Activated CD4-positive, alpha-beta T cell treated with anti-CD3 and anti-CD28 coated beads, Interleukin-2, amount 50 U/mL, for 24 hours (primary cell): ENCODE results near the gene PCDHGA1.
"Not testable (repeated sequence)": the region's sequence is repeated elsewhere in the genome, so short reads cannot be mapped to it uniquely, and the experiment has no call there.

Source experiments
- DNase-seq, 2 donors: peaks; one replicate each; pipeline ENCODE4 v3.0.0-alpha.2; 2020; ENCODE audit warnings: low read depth in 1 of 2, low spot score in 1 of 2

The PCDHGA1 gene

DNA sequence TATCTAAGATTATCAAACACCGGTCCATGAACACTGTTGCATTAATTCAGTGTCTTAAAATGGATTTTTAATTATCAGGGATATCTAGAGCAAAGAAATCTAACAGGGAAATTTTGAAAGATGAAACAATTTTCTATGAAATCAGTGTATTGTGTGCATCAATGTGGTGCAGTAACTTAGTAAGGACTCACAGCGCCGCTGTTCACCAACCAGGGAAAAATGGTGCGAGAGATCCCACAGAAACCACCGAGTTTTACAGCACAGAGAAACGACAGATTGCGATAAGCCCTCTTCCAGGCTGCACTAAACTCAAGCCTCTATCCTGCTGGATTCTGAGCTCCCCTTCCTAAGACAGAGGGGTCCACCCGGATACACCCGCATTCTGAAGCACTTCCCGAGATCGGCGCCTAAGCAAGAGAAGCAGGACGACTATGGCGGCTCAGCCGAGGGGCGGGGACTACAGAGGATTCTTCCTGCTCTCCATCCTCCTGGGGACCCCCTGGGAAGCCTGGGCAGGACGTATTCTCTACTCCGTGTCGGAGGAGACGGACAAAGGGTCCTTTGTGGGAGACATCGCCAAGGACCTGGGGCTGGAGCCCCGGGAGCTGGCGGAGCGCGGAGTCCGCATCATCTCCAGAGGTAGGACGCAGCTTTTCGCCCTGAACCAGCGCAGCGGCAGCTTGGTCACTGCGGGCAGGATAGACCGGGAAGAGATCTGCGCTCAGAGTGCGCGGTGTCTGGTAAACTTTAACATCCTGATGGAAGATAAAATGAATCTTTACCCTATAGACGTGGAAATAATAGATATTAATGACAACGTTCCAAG, 52.4 kb downstream of the PCDHGA1 start, which contains the start of gene PCDHGA7:
TSS of gene PCDHGA7 (plus strand) at position 274 of the 826 bp plus-strand sequence. CDS start at position 432, 158 bp downstream.
- no peak for DNase-seq

DNA sequence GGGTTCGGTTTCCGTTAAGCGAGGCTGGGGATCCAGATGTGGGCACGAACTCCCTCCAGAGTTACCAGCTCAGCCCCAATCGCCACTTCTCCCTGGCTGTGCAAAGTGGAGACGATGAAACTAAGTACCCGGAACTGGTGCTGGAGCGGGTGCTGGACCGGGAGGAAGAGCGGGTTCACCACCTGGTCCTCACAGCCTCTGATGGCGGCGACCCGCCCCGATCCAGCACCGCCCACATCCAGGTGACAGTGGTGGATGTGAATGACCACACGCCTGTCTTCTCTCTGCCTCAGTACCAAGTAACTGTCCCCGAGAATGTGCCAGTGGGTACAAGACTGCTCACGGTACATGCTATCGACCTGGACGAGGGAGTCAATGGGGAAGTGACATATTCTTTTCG, 53.0 kb downstream of the PCDHGA1 start:
- DNase-seq: no peak

DNA sequence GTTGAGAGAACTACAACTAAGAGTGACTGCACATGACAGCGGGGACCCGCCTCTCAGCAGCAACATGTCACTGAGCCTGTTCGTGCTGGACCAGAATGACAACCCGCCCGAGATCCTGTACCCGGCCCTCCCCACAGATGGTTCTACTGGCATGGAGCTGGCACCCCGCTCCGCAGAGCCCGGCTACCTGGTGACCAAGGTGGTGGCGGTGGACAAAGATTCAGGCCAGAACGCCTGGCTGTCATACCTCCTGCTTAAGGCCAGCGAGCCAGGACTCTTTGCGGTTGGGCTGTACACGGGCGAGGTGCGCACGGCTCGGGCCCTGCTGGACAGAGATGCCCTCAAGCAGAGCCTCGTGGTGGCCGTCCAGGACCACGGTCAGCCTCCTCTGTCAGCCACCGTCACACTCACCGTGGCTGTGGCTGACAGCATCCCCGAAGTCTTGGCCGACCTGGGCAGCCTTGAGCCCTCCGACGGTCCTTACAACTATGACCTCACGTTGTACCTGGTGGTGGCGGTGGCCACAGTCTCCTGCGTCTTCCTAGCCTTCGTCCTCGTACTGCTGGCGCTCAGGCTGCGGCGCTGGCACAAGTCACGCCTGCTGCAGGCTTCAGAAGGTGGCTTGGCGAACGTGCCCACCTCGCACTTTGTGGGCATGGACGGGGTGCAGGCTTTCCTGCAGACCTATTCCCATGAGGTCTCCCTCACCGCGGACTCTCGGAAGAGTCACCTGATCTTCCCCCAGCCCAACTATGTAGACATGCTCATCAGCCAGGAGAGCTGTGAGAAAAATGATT, 54.4 kb downstream of the PCDHGA1 start:
- DNase-seq: no peak

DNA sequence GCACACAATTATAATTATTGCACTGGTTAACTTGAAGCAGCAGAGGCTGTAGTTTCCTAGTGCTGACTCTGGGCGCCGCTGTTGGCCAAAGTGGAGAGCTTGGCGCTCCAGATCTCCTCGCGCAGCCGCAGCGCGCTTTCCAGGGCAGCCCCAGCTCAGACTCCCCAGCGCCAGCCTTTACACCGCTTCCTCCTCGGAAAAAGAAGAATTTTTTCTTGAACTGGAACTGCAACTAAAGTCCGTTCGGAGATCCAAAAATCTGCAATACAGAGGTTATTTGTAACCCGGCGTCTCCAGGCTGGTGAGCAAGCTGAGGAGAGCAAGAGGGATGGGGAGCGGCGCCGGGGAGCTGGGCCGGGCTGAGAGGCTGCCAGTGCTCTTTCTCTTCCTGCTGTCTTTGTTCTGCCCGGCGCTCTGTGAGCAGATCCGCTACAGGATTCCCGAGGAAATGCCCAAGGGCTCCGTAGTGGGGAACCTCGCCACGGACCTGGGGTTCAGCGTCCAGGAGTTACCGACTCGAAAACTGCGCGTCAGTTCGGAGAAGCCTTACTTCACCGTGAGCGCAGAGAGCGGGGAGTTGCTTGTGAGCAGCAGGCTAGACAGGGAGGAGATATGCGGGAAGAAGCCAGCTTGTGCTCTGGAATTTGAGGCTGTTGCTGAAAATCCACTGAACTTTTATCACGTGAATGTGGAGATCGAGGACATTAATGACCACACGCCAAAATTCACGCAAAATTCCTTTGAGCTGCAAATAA, 57.4 kb downstream of the PCDHGA1 start, which contains the start of gene PCDHGB4:
TSS of gene PCDHGB4 (plus strand) at position 142 of the 755 bp plus-strand sequence. CDS start at position 329, 187 bp downstream.
- not testable (repeated sequence) for DNase-seq

DNA sequence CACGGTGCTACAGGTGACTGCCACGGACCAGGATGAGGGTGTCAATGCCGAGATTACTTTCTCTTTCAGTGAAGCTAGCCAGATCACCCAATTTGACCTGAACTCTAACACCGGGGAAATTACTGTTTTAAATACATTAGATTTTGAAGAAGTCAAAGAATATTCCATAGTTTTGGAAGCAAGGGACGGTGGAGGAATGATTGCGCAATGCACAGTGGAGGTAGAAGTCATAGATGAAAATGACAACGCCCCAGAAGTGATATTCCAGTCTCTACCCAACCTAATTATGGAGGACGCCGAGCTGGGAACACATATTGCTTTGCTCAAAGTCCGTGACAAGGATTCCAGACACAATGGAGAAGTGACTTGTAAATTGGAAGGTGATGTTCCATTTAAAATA, 58.3 kb downstream of the PCDHGA1 start:
- DNase-seq: no peak

DNA sequence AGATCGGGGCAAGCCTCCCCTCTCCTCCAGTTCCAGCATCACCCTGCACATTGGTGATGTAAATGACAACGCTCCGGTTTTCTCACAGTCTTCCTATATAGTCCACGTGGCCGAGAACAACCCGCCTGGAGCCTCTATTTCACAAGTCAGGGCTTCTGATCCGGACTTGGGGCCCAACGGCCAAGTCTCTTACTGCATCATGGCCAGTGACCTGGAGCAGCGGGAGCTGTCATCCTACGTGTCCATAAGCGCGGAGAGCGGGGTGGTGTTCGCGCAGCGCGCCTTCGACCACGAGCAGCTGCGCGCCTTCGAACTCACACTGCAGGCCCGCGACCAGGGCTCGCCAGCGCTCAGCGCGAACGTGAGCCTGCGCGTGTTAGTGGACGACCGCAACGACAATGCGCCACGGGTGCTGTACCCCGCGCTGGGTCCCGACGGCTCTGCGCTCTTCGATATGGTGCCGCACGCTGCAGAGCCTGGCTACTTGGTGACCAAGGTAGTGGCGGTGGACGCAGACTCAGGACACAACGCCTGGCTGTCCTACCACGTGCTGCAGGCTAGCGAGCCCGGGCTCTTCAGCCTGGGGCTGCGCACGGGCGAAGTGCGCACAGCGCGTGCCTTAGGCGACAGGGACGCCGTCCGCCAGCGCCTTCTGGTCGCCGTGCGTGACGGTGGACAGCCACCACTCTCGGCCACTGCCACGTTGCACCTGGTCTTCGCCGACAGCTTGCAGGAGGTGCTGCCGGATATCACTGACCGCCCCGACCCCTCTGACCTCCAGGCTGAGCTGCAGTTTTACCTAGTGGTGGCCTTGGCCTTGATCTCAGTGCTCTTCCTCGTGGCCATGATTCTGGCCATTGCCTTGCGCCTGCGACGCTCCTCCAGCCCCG, 59.1 kb downstream of the PCDHGA1 start:
- DNase-seq: no peak

DNA sequence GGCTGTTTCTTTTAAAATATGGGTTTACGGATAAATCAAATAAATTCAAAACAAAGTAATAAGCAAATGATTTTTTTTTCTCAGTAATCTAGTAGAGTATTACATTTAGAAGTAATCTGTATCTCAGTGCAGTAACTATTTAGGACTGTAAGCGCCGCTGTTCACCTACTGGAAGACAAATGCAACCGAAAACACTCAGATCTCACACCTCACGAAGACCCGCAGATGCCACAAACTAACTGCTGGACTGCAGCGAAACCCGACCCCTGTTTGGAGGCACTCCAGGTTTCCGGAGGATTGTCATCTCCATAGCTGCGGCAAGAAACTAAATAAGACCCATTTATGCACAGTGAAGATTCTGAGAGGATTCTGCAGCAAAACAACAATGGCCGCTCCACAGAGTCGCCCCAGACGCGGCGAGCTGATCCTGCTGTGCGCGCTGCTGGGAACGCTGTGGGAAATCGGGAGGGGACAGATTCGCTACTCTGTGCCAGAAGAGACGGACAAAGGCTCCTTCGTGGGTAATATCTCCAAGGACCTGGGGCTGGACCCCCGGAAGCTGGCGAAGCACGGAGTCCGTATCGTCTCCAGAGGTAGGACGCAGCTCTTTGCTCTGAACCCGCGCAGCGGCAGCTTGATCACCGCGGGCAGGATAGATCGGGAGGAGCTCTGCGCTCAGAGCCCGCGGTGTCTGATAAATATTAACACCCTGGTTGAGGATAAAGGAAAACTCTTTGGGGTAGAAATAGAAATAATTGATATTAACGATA, 62.3 kb downstream of the PCDHGA1 start, which contains the start of gene PCDHGA8:
TSS of gene PCDHGA8 (plus strand) at position 205 of the 770 bp plus-strand sequence. CDS start at position 386, 181 bp downstream.
- DNase-seq: no peak

DNA sequence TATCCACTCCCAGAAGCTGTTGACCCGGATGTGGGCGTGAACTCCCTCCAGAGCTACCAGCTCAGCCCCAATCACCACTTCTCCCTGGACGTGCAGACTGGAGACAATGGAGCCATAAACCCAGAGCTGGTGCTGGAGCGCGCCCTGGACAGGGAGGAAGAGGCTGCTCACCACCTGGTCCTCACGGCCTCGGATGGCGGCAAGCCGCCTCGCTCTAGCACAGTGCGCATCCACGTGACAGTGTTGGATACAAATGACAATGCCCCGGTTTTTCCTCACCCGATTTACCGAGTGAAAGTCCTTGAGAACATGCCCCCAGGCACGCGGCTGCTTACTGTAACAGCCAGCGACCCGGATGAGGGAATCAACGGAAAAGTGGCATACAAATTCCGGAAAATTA, 63.0 kb downstream of the PCDHGA1 start:
- DNase-seq: no peak

DNA sequence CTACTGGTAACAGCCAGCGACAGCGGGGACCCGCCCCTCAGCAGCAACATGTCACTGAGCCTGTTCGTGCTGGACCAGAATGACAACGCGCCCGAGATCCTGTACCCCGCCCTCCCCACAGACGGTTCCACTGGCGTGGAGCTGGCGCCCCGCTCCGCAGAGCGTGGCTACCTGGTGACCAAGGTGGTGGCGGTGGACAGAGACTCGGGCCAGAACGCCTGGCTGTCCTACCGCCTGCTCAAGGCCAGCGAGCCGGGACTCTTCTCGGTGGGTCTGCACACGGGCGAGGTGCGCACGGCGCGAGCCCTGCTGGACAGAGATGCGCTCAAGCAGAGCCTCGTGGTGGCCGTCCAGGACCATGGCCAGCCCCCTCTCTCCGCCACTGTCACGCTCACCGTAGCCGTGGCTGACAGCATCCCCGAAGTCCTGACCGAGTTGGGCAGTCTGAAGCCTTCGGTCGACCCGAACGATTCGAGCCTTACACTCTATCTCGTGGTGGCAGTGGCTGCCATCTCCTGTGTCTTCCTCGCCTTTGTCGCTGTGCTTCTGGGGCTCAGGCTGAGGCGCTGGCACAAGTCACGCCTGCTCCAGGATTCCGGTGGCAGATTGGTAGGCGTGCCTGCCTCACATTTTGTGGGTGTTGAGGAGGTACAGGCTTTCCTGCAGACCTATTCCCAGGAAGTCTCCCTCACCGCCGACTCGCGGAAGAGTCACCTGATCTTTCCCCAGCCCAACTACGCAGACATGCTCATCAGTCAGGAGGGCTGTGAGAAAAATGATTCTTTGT, 64.3 kb downstream of the PCDHGA1 start:
- not testable (repeated sequence) for DNase-seq

DNA sequence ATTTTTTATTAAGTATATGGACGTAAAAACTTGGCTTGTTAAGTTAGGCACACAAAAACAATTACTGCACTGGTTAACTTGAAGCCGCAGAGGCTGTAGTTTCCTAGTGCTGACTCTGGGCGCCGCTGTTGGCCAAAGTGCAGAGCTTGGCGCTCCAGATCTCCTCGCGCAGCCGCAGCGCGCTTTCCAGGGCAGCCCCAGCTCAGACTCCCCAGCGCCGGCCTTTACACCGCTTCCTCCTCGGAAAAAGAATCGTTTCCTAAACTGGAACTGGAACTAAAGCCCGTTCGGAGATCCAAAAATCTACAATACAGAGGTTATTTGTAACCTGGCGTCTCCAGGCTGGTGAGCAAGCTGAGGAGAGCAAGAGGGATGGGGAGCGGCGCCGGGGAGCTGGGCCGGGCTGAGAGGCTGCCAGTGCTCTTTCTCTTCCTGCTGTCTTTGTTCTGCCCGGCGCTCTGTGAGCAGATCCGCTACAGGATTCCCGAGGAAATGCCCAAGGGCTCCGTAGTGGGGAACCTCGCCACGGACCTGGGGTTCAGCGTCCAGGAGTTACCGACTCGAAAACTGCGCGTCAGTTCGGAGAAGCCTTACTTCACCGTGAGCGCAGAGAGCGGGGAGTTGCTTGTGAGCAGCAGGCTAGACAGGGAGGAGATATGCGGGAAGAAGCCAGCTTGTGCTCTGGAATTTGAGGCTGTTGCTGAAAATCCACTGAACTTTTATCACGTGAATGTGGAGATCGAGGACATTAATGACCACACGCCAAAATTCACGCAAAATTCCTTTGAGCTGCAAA, 67.6 kb downstream of the PCDHGA1 start, which contains the start of gene PCDHGB5:
TSS of gene PCDHGB5 (plus strand) at position 192 of the 796 bp plus-strand sequence. CDS start at position 373, 181 bp downstream.
- not testable (repeated sequence) for DNase-seq

DNA sequence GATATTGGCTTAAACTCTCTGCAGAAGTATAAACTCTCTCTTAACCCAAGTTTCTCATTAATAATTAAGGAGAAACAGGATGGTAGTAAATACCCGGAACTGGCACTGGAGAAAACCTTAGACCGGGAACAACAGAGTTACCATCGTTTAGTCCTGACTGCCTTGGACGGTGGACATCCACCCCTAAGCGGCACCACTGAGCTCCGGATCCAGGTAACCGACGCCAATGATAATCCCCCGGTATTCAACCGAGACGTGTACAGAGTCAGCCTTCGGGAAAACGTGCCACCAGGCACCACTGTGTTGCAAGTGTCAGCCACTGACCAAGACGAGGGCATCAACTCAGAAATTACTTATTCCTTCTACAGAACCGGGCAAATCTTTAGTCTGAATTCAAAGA, 68.3 kb downstream of the PCDHGA1 start:
- no peak for DNase-seq

DNA sequence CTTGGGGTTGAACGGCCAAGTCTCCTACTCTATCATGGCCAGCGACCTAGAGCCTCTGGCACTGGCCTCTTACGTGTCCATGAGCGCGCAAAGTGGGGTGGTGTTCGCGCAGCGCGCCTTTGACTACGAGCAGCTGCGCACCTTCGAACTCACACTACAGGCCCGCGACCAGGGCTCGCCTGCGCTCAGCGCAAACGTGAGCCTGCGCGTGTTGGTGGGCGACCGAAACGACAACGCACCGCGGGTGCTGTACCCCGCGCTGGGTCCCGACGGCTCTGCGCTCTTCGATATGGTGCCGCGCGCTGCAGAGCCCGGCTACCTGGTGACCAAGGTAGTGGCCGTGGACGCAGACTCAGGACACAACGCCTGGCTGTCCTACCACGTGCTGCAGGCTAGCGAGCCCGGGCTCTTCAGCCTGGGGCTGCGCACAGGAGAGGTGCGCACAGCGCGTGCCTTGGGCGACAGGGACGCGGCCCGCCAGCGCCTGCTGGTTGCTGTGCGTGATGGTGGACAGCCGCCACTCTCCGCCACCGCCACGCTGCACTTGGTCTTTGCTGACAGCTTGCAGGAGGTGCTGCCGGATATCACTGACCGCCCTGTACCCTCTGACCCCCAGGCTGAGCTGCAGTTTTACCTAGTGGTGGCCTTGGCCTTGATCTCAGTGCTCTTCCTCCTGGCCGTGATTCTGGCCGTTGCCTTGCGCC, 69.4 kb downstream of the PCDHGA1 start:
- no peak for DNase-seq

DNA sequence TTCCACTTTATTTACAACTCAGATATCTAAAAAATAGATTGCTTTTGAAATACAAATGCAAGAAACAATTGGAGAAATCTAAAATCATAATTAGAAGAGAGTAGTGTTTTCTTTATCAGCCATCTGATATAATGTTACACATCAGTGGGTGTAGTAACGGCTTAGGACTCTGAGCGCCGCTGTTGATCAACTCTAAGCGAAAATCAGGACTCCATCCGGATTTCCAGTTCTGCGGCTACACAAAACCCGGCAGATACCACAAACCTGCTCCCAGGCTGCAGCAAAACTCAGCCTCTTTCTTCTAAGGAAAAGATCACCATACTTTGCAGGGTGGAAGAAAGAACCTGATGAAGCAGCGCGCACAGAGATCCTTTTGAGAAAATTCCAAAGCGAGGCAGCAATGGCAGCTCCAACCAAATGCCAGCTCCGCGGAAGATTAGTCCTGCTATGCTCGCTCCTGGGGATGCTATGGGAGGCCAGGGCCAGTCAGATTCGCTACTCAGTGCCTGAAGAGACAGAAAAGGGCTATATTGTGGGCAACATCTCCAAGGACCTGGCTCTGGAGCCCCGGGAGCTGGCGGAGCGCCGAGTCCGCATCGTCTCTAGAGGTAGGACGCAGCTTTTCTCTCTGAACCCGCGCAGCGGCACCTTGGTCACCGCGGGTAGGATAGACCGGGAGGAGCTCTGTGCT, 72.4 kb downstream of the PCDHGA1 start, which contains the start of gene PCDHGA9:
TSS of gene PCDHGA9 (plus strand) at position 226 of the 691 bp plus-strand sequence. CDS start at position 401, 175 bp downstream.
- no peak for DNase-seq

DNA sequence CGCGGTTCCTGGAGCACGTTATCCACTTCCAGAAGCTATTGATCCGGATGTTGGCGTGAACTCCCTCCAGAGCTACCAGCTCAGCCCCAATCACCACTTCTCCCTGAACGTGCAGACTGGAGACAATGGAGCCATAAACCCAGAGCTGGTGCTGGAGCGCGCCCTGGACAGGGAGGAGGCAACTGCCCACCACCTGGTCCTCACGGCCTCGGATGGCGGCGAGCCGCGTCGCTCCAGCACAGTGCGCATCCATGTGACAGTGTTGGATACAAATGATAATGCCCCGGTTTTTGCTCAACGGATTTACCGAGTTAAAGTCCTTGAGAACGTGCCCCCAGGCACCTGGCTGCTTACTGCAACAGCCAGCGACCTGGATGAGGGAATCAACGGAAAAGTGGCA, 73.1 kb downstream of the PCDHGA1 start:
- DNase-seq: no peak

DNA sequence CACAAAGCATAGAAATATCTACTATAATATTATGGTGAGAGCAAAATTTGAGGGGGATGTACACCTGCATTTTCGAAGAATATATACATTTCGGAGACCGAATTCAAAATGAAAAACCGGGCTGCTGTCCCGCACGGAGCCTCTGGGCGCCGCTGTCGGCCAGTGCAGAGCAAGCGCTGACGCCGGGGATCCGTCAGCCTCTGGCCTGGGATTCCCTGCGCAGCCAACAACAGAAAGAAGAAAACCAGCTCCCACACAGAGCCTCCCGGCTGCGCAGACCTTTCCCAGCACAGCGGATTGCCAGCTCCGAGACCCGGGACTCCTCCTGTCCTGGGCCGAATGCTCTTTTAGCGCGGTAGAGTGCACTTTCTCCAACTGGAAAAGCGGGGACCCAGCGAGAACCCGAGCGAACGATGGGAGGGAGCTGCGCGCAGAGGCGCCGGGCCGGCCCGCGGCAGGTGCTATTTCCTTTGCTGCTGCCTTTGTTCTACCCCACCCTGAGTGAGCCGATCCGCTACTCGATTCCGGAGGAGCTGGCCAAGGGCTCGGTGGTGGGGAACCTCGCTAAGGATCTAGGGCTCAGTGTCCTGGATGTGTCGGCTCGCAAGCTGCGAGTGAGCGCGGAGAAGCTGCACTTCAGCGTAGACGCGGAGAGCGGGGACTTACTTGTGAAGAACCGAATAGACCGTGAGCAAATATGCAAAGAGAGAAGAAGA, 77.6 kb downstream of the PCDHGA1 start, which contains the start of gene PCDHGB6:
TSS of gene PCDHGB6 (plus strand) at position 232 of the 716 bp plus-strand sequence. CDS start at position 414, 182 bp downstream.
- peak in 1 of 2 donors; percentile 24 for DNase-seq
